H1 (cell line): ENCODE results near the gene OTOL1. TPM values are rescaled to one million over a fixed set of nuclear protein-coding genes. Genes with fewer than 3 reads are reported as not detected.

Experiments
- CTCF ChIA-PET: fragments of 300-600 bp; sonication (Branson Sonifier 250); formaldehyde crosslinking; loops from one replicate; lab custom pipeline; 2021; ENCODE audit not compliant: partially characterized antibody; lab: Charles Lee
- POLR2A ChIA-PET: fragments of 300-600 bp; sonication (Branson Sonifier 250); formaldehyde crosslinking; loops from one replicate; lab custom pipeline; 2021; ENCODE audit warnings: inconsistent platforms; ENCODE audit not compliant: partially characterized antibody; lab: Charles Lee
- DNase-seq, 2 experiments: peaks; one replicate each; pipeline versions ENCODE4 v3.0.0 to v3.0.0-alpha.2; 2010 to 2022; ENCODE audit warnings: low spot score in 2 of 2, low read depth in 1 of 2, mixed read lengths in 1 of 2
- FAIRE-seq: peaks from 2 replicates; lab custom pipeline; 2011; peaks lifted over from hg19 to GRCh38; lab: Jason Lieb, UNC
- H2AFZ ChIP-seq: 2 replicates; pipeline ENCODE4 v1.8.1; 2012; ENCODE audit warnings: low read length, inconsistent platforms
- H2AK5ac ChIP-seq: 2 replicates; pipeline ENCODE4 v1.6.1; 2013; ENCODE audit warnings: low read depth, low read length
- H2BK120ac ChIP-seq: replicated peaks from 2 replicates; pipeline ENCODE3; 2013; ENCODE audit warnings: low read depth, low read length, inconsistent platforms
- H2BK12ac ChIP-seq: 2 replicates; pipeline ENCODE4 v1.6.1; 2013; ENCODE audit warnings: low read depth, low read length
- H2BK15ac ChIP-seq: 2 replicates; pipeline ENCODE4 v1.6.1; 2013; ENCODE audit warnings: low read length
- H2BK20ac ChIP-seq: 2 replicates; pipeline ENCODE4 v1.6.1; 2013; ENCODE audit warnings: low read length
- H2BK5ac ChIP-seq: 2 replicates; pipeline ENCODE4 v1.6.1; 2013; ENCODE audit warnings: low read depth, low read length
- H3K14ac ChIP-seq: 2 replicates; pipeline ENCODE4 v1.6.1; 2013; ENCODE audit warnings: inconsistent platforms; ENCODE audit not compliant: insufficient read length
- H3K18ac ChIP-seq: 2 replicates; pipeline ENCODE4 v1.6.1; 2013; ENCODE audit warnings: low read length; ENCODE audit errors: extremely low read depth
- H3K23ac ChIP-seq: 2 replicates; pipeline ENCODE4 v1.6.1; 2013; ENCODE audit warnings: inconsistent platforms; ENCODE audit not compliant: insufficient read length
- H3K23me2 ChIP-seq: 2 replicates; pipeline ENCODE4 v1.6.1; 2013; ENCODE audit warnings: low read depth, low read length
- H3K27ac ChIP-seq: 2 replicates; pipeline ENCODE4 v1.6.1; 2011; ENCODE audit warnings: low read depth, low read length, inconsistent platforms
- H3K27me3 ChIP-seq, 4 experiments: replicated peaks in 1 of 4; 1 replicate in 1 of 4; 2 replicates in 3 of 4; pipeline versions ENCODE4 v1.6.1 to v1.8.1; 2011 to 2013; ENCODE audit warnings: low read length in 3 of 4, mild to moderate bottlenecking in 3 of 4, inconsistent platforms in 2 of 4, mixed read lengths in 2 of 4, moderate library complexity in 1 of 4; ENCODE audit not compliant: control insufficient read depth in 3 of 4, insufficient read depth in 3 of 4; ENCODE audit errors: extremely low read depth in 1 of 4
- H3K36me3 ChIP-seq, 4 experiments: 2 replicates each; pipeline versions ENCODE4 v1.6.1 to v1.8.1; 2011 to 2013; ENCODE audit warnings: mild to moderate bottlenecking in 4 of 4, low read length in 3 of 4, moderate library complexity in 2 of 4, control low read depth in 1 of 4, inconsistent platforms in 1 of 4; ENCODE audit not compliant: insufficient read depth in 4 of 4, control insufficient read depth in 2 of 4
- H3K4ac ChIP-seq: replicated peaks from 2 replicates; pipeline ENCODE3; 2013; ENCODE audit warnings: low read length, low read depth, mixed read lengths, inconsistent platforms; ENCODE audit not compliant: insufficient read length
- H3K4me1 ChIP-seq, 4 experiments: replicated peaks in 1 of 4; 1 replicate in 1 of 4; 2 replicates in 3 of 4; pipeline versions ENCODE4 v1.6.1 to v1.8.1; 2011 to 2013; ENCODE audit warnings: low read length in 3 of 4, inconsistent platforms in 2 of 4, mixed read lengths in 1 of 4; ENCODE audit not compliant: insufficient read depth in 4 of 4, control insufficient read depth in 3 of 4
- H3K4me2 ChIP-seq, 2 experiments: 2 replicates each; pipeline versions ENCODE4 v1.6.1 to v1.8.1; 2011 to 2013; ENCODE audit warnings: low read depth in 2 of 2, low read length in 2 of 2, control low read depth in 1 of 2, inconsistent platforms in 1 of 2, mild to moderate bottlenecking in 1 of 2; ENCODE audit not compliant: insufficient read depth in 1 of 2
- H3K4me3 ChIP-seq, 4 experiments: fragments of 200-600, 300-600 bp in 1 of 4; sonication (generic), shearing (Covaris generic), sonication (Bioruptor Twin) in 1 of 4; 2 replicates each; pipeline versions ENCODE4 v1.5.1 to v1.8.1; 2011 to 2016; ENCODE audit warnings: low read length in 4 of 4, low read depth in 3 of 4, control low read depth in 2 of 4, inconsistent platforms in 2 of 4, mild to moderate bottlenecking in 2 of 4, mixed read lengths in 1 of 4, moderate library complexity in 1 of 4; ENCODE audit not compliant: insufficient read depth in 2 of 4; ENCODE audit errors: extremely low read depth in 1 of 4
- H3K56ac ChIP-seq: replicated peaks from 2 replicates; pipeline ENCODE3; 2013; ENCODE audit warnings: low read depth, mild to moderate bottlenecking, mixed read lengths, low read length, inconsistent platforms; ENCODE audit not compliant: insufficient read length
- H3K79me1 ChIP-seq: 2 replicates; pipeline ENCODE4 v1.6.1; 2013; ENCODE audit warnings: low read depth, low read length, control low read depth
- H3K79me2 ChIP-seq, 2 experiments: 2 replicates each; pipeline versions ENCODE4 v1.6.1 to v1.8.1; 2012 to 2013; ENCODE audit warnings: low read length in 2 of 2, mild to moderate bottlenecking in 2 of 2, inconsistent platforms in 1 of 2; ENCODE audit not compliant: insufficient read depth in 2 of 2, control insufficient read depth in 1 of 2
- H3K9ac ChIP-seq, 4 experiments: replicated peaks in 1 of 4; 1 replicate in 1 of 4; 2 replicates in 3 of 4; pipeline versions ENCODE4 v1.6.1 to v1.8.1; 2011 to 2013; ENCODE audit warnings: low read depth in 3 of 4, low read length in 3 of 4, control low read depth in 2 of 4, mild to moderate bottlenecking in 2 of 4, moderate library complexity in 2 of 4, inconsistent platforms in 1 of 4; ENCODE audit errors: extremely low read depth in 1 of 4
- H3K9me3 ChIP-seq, 2 experiments: 2 replicates each; pipeline versions ENCODE4 v1.6.1 to v1.8.1; 2012 to 2013; ENCODE audit warnings: mild to moderate bottlenecking in 2 of 2, moderate library complexity in 2 of 2, control low read depth in 1 of 2, inconsistent platforms in 1 of 2, low read depth in 1 of 2, low read length in 1 of 2, mixed read lengths in 1 of 2; ENCODE audit not compliant: insufficient read depth in 2 of 2
- H4K20me1 ChIP-seq, 2 experiments: replicated peaks in 1 of 2; 2 replicates each; pipeline versions ENCODE3 to v1.8.1; 2011 to 2013; ENCODE audit warnings: inconsistent platforms in 2 of 2, low read length in 2 of 2, mild to moderate bottlenecking in 1 of 2; ENCODE audit not compliant: insufficient read depth in 2 of 2, control insufficient read depth in 1 of 2
- H4K5ac ChIP-seq: 2 replicates; pipeline ENCODE4 v1.6.1; 2013; ENCODE audit warnings: low read length, low read depth, mixed read lengths, inconsistent platforms; ENCODE audit not compliant: insufficient read length
- H4K8ac ChIP-seq: 2 replicates; pipeline ENCODE4 v1.8.0; 2013; ENCODE audit warnings: mild to moderate bottlenecking, moderate library complexity, low read length, inconsistent platforms; ENCODE audit not compliant: insufficient read depth; ENCODE audit errors: extremely low read depth
- H4K91ac ChIP-seq: replicated peaks from 2 replicates; pipeline ENCODE3; 2013; ENCODE audit warnings: low read length, mixed read lengths, inconsistent platforms; ENCODE audit not compliant: insufficient read length
- E2F6 ChIP-seq: IDR thresholded peaks from 2 replicates; pipeline ENCODE4 v1.6.1; 2012; ENCODE audit warnings: inconsistent platforms
- RAD21 ChIP-seq, 2 experiments: IDR thresholded peaks in 1 of 2; conservative IDR thresholded peaks in 1 of 2; 2 replicates each; pipeline ENCODE4 v1.6.1; 2011; ENCODE audit warnings: low read depth in 2 of 2, low read length in 2 of 2, improper control_type of control experiment in 1 of 2, inconsistent platforms in 1 of 2, mild to moderate bottlenecking in 1 of 2, moderate library complexity in 1 of 2
- WGBS, 2 experiments: shearing (Covaris generic) in 1 of 2; methylation state at CpG; one replicate each; pipeline versions ENCODE4 v1.1.6 to v1.1.7; 2013 to 2015; ENCODE audit warnings: low lambda C conversion rate in 2 of 2, mixed read lengths in 2 of 2, inconsistent platforms in 1 of 2, low coverage in 1 of 2, missing lambda C conversion rate in 1 of 2; ENCODE audit not compliant: insufficient replicate concordance in 2 of 2, insufficient coverage in 1 of 2, insufficient read length in 1 of 2; ENCODE audit errors: extremely low coverage in 1 of 2, missing lambda C conversion rate in 1 of 2; 5-methylcytosine and 5-hydroxymethylcytosine counted together
- polyA plus RNA-seq, 7 experiments: library from polyadenylated mRNA; depleted of rRNA in 3 of 7; stranded (reverse) in 5 of 7; unstranded in 2 of 7; fragments of >200 nt in 5 of 7; fragments of 200-250 nt in 2 of 7; gene quantifications; 1 replicate in 5 of 7; 2 replicates in 1 of 7; 4 replicates in 1 of 7; pipeline versions ENCODE4 v1.2.1 to v1.2.3, GENCODE V29; 2011 to 2013; ENCODE audit warnings: missing spikeins in 2 of 7, mixed read lengths in 2 of 7
- total RNA-seq: library from RNA; stranded (reverse); fragmentation: NEBNext Ultra II Directional; extraction: Animal tissue kit (Norgen Biotek cat#: 25700); gene quantifications from 2 replicates; pipeline ENCODE4 v1.2.1, GENCODE V29; 2021

OTOL1 gene
- total and polyA plus RNA-seq, 2 of the 8 experiments (the other 6 are each of a cell fraction or from before 2014, with no cell fraction given) = not detected

GRCh38 chr3:161503271-161503670 lies 6.7 kb downstream of the OTOL1 start:
- Histone ChIP-seq H3K18ac (no peak overlapping the region), H4K91ac (no peak overlapping the region), H3K27ac (no peak overlapping the region), H3K27me3 (no peaks in the 10 kb centered on the region), H4K8ac (no peak overlapping the region), H3K4me1 (no peaks in the 10 kb centered on the region), H3K4ac (no peak overlapping the region), H3K23ac (no peak overlapping the region), H2AK5ac (no peak overlapping the region), H2BK120ac (no peak overlapping the region)
- FAIRE-seq = no peak
- CTCF ChIA-PET = no interaction called here
- TF ChIP-seq RAD21 (IDR thresholded peaks at IDR 0.05 in 1 of 2, conservative IDR thresholded peaks at IDR 0.05 in 1 of 2; ENCODE audit: low read depth in 2 of 2, low read length in 2 of 2) (no peak), E2F6 (no peak)
- TF ChIP-seq, all 59 proteins: peak for 0
- POLR2A ChIA-PET = no interaction called here
- H3K36me3 ChIP-seq = no peaks in the 10 kb centered on the region
- H2BK12ac ChIP-seq = no peak overlapping the region
- no peak overlapping the region for H2AFZ ChIP-seq
- no peak overlapping the region for H4K5ac ChIP-seq
- H3K56ac ChIP-seq = no peak overlapping the region
- H2BK20ac ChIP-seq = no peak overlapping the region
- H3K4me3 ChIP-seq = no peak overlapping the region
- H3K79me2 ChIP-seq = no peaks in the 10 kb centered on the region
- H2BK15ac ChIP-seq = no peak overlapping the region
- H3K9ac ChIP-seq = no peak overlapping the region
- H3K79me1 ChIP-seq = no peaks in the 10 kb centered on the region
- no peak for DNase-seq
- no peaks in the 10 kb centered on the region for H4K20me1 ChIP-seq
- H3K14ac ChIP-seq = no peak overlapping the region
- no peak overlapping the region for H2BK5ac ChIP-seq
- H3K9me3 ChIP-seq = no peaks in the 10 kb centered on the region
- no peaks in the 10 kb centered on the region for H3K23me2 ChIP-seq
- no peak overlapping the region for H3K4me2 ChIP-seq
- 90% methylated on average over 8 of the region's 8 CpGs; no CpG with 5 or more reads in 1 of the 2 experiments for WGBS, 2 experiments
